GM12878 (cell line): ENCODE results near the gene ASPDH. TPM values are rescaled to one million over a fixed set of nuclear protein-coding genes. Genes with fewer than 3 reads are reported as not detected.

Experiments
- ATAC-seq: fragments of 200-7000 bp; cut with Tn5 transposase; 3 replicates; pipeline ENCODE4 v1.9.1; 2020; ENCODE audit warnings: mild to moderate bottlenecking, moderate library complexity
- BruUV-seq: library from RNA; stranded (reverse); fragments of 400-500 nt; replicated peaks from 2 replicates; lab custom pipeline; 2021; lab: Mats Ljungman, UMichigan
- CTCF ChIA-PET: fragments of 300-600 bp; sonication (Branson Sonifier 250); formaldehyde crosslinking; extraction: SDS; loops from one replicate; lab custom pipeline; 2021; ENCODE audit warnings: inconsistent platforms; lab: Yijun Ruan, JAX
- POLR2A ChIA-PET: fragments of 350-600 bp; formaldehyde crosslinking; extraction: SDS; loops from one replicate; lab custom pipeline; 2021; ENCODE audit warnings: inconsistent platforms; lab: Charles Lee
- RAD21 ChIA-PET: fragments of 300-600 bp; sonication (Branson Sonifier 250); formaldehyde crosslinking; loops from one replicate; lab custom pipeline; 2023; ENCODE audit warnings: antibody characterized with exemption; ENCODE audit not compliant: unreplicated experiment; lab: Charles Lee
- SMC1A ChIA-PET: fragments of 300-600 bp; sonication (Branson Sonifier 250); formaldehyde crosslinking; loops from one replicate; lab custom pipeline; 2023; ENCODE audit not compliant: unreplicated experiment, uncharacterized antibody; lab: Charles Lee
- DNase-seq: peaks from one replicate; pipeline ENCODE4 v3.0.0-alpha.2; 2011; ENCODE audit warnings: low read depth, low spot score
- FAIRE-seq: peaks from 3 replicates; lab custom pipeline; 2011; peaks lifted over from hg19 to GRCh38; lab: Jason Lieb, UNC
- H2AFZ ChIP-seq: 2 replicates; pipeline ENCODE4 v1.6.0; 2011; ENCODE audit warnings: low read depth, low read length, control low read depth; ENCODE audit not compliant: control insufficient read depth
- H3K27ac ChIP-seq: 2 replicates; pipeline ENCODE4 v1.5.1; 2011; ENCODE audit warnings: control low read depth; ENCODE audit not compliant: control insufficient read depth, insufficient read depth
- H3K27me3 ChIP-seq, 2 experiments: replicated peaks in 1 of 2; 2 replicates each; pipeline versions ENCODE4 v1.6.0 to v1.6.1; 2011; ENCODE audit warnings: low read length in 1 of 2; ENCODE audit not compliant: control insufficient read depth in 2 of 2, insufficient read depth in 2 of 2
- H3K36me3 ChIP-seq, 2 experiments: 2 replicates each; pipeline ENCODE4 v1.5.1; 2011; ENCODE audit warnings: low read length in 1 of 2; ENCODE audit not compliant: control insufficient read depth in 2 of 2, insufficient read depth in 2 of 2
- H3K4me1 ChIP-seq: 2 replicates; pipeline ENCODE4 v1.6.1; 2011; ENCODE audit warnings: mild to moderate bottlenecking, low read length, moderate library complexity, mixed read lengths; ENCODE audit not compliant: control insufficient read depth, insufficient read depth
- H3K4me2 ChIP-seq: 2 replicates; pipeline ENCODE4 v1.6.0; 2011; ENCODE audit warnings: control low read depth; ENCODE audit not compliant: control insufficient read depth, insufficient read depth
- H3K4me3 ChIP-seq: fragments of 200-600 bp; sonication (generic); 2 replicates; pipeline ENCODE4 v1.5.1; 2016
- H3K79me2 ChIP-seq: 2 replicates; pipeline ENCODE4 v1.6.0; 2011; ENCODE audit warnings: low read length; ENCODE audit not compliant: control insufficient read depth, insufficient read depth
- H3K9ac ChIP-seq: 2 replicates; pipeline ENCODE4 v1.8.0; 2011; ENCODE audit warnings: low read length, control low read depth, mixed read lengths; ENCODE audit not compliant: control insufficient read depth, insufficient read depth
- H3K9me3 ChIP-seq: replicated peaks from 3 replicates; pipeline ENCODE4 v1.5.1; 2011; ENCODE audit warnings: mild to moderate bottlenecking, low read length; ENCODE audit not compliant: control insufficient read depth, insufficient read depth
- H4K20me1 ChIP-seq: 2 replicates; pipeline ENCODE4 v1.6.0; 2011; ENCODE audit not compliant: control insufficient read depth, insufficient read depth
- CBX3 ChIP-seq: fragments of 200-600 bp; sonication (generic); IDR thresholded peaks from 2 replicates; pipeline ENCODE4 v1.6.1; 2016; ENCODE audit warnings: low read depth, borderline replicate concordance
- NFIC ChIP-seq: IDR thresholded peaks from 2 replicates; pipeline ENCODE4 v1.6.1; 2012; ENCODE audit warnings: low read depth, mild to moderate bottlenecking, inconsistent platforms, low read length, moderate library complexity
- POLR2A ChIP-seq: IDR thresholded peaks from 2 replicates; pipeline ENCODE4 v1.6.1; 2011; ENCODE audit warnings: low read depth, mild to moderate bottlenecking, low read length
- RB1 ChIP-seq: fragments of 450-650 bp; formaldehyde crosslinking; IDR thresholded peaks from 2 replicates; pipeline ENCODE4 v1.6.1; 2017; ENCODE audit warnings: mild to moderate bottlenecking, borderline replicate concordance
- ZBED1 ChIP-seq: IDR thresholded peaks from 2 replicates; pipeline ENCODE4 v1.6.1; 2016; ENCODE audit warnings: borderline replicate concordance
- ZBTB40 ChIP-seq: fragments of 450-650 bp; IDR thresholded peaks from 2 replicates; pipeline ENCODE4 v1.6.1; 2016; ENCODE audit warnings: mild to moderate bottlenecking, moderate library complexity, borderline replicate concordance
- ZNF384 ChIP-seq: IDR thresholded peaks from 2 replicates; pipeline ENCODE4 v1.6.1; 2012; ENCODE audit warnings: low read depth, mild to moderate bottlenecking, low read length, improper control_type of control experiment, borderline replicate concordance
- ZSCAN29 ChIP-seq: fragments of 450-650 bp; IDR thresholded peaks from 2 replicates; pipeline ENCODE4 v1.6.1; 2017; ENCODE audit warnings: mild to moderate bottlenecking, moderate library complexity
- WGBS: methylation state at CpG from one replicate; pipeline ENCODE4 v1.1.6; 2016; ENCODE audit warnings: low lambda C conversion rate; ENCODE audit not compliant: insufficient replicate concordance, insufficient coverage; ENCODE audit errors: missing lambda C conversion rate; 5-methylcytosine and 5-hydroxymethylcytosine counted together
- in situ Hi-C: fragments of 300-500 bp; cut with MboI; formaldehyde crosslinking; loops from 9 replicates; pipeline ENCODE4 v1.14.3; 2018; ENCODE audit warnings: mixed read lengths
- intact Hi-C: fragments of 100-400 bp; cut with micrococcal nuclease; formaldehyde crosslinking; loops from one replicate; pipeline ENCODE4 v1.14.2; 2022; ENCODE audit not compliant: unreplicated experiment
- polyA plus RNA-seq, 11 experiments: library from polyadenylated mRNA; depleted of rRNA in 4 of 11; unstranded in 6 of 11; stranded (reverse) in 5 of 11; fragments of >200 nt; fragmentation: Nextera tagmentation in 4 of 11; fragmentation: Illumina TruSeq in 1 of 11; extraction: Ambion mirVana in 4 of 11; extraction: Trizol in 1 of 11; gene quantifications; 1 replicate in 1 of 11; 2 replicates in 10 of 11; pipeline versions ENCODE4 v1.2.1 to v1.2.3, GENCODE V29; 2011 to 2016; ENCODE audit warnings: inconsistent platforms in 2 of 11, missing spikeins in 2 of 11, low read depth in 1 of 11
- total RNA-seq, 4 experiments: library from RNA; depleted of rRNA in 3 of 4; stranded (reverse); fragments of >200 nt in 3 of 4; fragmentation: Illumina TruSeq in 1 of 4; extraction: Trizol in 1 of 4; gene quantifications; 2 replicates each; pipeline versions ENCODE4 v1.2.1 to v1.2.3, GENCODE V29; 2013 to 2021

ASPDH gene
- total and polyA plus RNA-seq, 10 of the 15 experiments (the other 5 are each of a cell fraction or from before 2014, with no cell fraction given), result not detected

- DNase-seq, result no peak
- no peak overlapping the region for H3K4me3 ChIP-seq
- no TSS peak for BruUV-seq
- H2AFZ ChIP-seq, result no peak overlapping the region
- no peak overlapping the region for H3K9ac ChIP-seq
- H3K36me3 ChIP-seq, result peaks cover 12 to 21% of the 10 kb centered on the region in 2 experiments; a peak in 3 of 4 replicates
- H3K27me3 ChIP-seq, result no peaks in the 10 kb centered on the region
- FAIRE-seq, result no peak
- ChIA-PET SMC1A (no interaction called here), CTCF (no interaction called here), RAD21 (no interaction called here), POLR2A (no interaction called here)
- H3K4me1 ChIP-seq, result no peaks in the 10 kb centered on the region
- H3K27ac ChIP-seq, result no peak overlapping the region
- TF ChIP-seq ZBTB40 (no peak), CBX3 (no peak), POLR2A (peak; percentile 11; the same call in 1 of the 2 replicates), ZSCAN29 (no peak), RB1 (no peak), ZBED1 (no peak), NFIC (no peak), ZNF384 (no peak)
- TF ChIP-seq, all 136 proteins: peak for 1
- in situ Hi-C loops (no loop called here), intact Hi-C loops (no loop called here)
- WGBS, result 90% methylated on average over 32 of the region's 37 CpGs
- Histone ChIP-seq H4K20me1 (no peaks in the 10 kb centered on the region), H3K79me2 (peaks cover 22% of the 10 kb centered on the region), H3K4me2 (no peak overlapping the region), H3K9me3 (peaks cover 6% of the 10 kb centered on the region; the same call in 2 of the 3 replicates)
- ATAC-seq, result no peak
Measured at GRCh38 chr19:50480281-50481111, 33.2 kb downstream of the ASPDH start.
